Peyer's patch (tissue), 4 donors: ENCODE results near the gene ALKBH5.

ENCODE experiments used
- CTCF ChIP-seq, 6 experiments: fragments of 450-650 bp in 4 of 6; fragments of 200-600 bp in 2 of 6; sonication (generic) in 1 of 6; IDR thresholded peaks; one replicate each; pipeline ENCODE4 v1.5.1; 2017 to 2019; ENCODE audit warnings: antibody characterized with exemption in 6 of 6, mild to moderate bottlenecking in 3 of 6, moderate library complexity in 1 of 6
- POLR2A ChIP-seq, 2 donors: fragments of 450-650 bp; IDR thresholded peaks; one replicate each; pipeline ENCODE4 v1.5.1; 2017; ENCODE audit warnings: antibody characterized with exemption in 2 of 2, mild to moderate bottlenecking in 2 of 2, moderate library complexity in 2 of 2

- TF ChIP-seq CTCF (IDR thresholded peaks at IDR 0.05): no peak
- TF ChIP-seq POLR2A (IDR thresholded peaks at IDR 0.05): no peak
Measured at GRCh38 chr17:18155179-18155578, 28.4 kb upstream of the ALKBH5 start.
